Activated CD8-positive, alpha-beta memory T cell treated with anti-CD3 and anti-CD28 coated beads, Interleukin-2, amount 50 U/mL, for 4 hours (primary cell): ENCODE data around the gene PRKD3.
"Not testable (repeated sequence)": the region's sequence is repeated elsewhere in the genome, so short reads cannot be mapped to it uniquely, and the experiment has no call there.

ENCODE experiments used
- DNase-seq: peaks from one replicate; pipeline ENCODE4 v3.0.0-alpha.2; 2020

The PRKD3 gene

DNA sequence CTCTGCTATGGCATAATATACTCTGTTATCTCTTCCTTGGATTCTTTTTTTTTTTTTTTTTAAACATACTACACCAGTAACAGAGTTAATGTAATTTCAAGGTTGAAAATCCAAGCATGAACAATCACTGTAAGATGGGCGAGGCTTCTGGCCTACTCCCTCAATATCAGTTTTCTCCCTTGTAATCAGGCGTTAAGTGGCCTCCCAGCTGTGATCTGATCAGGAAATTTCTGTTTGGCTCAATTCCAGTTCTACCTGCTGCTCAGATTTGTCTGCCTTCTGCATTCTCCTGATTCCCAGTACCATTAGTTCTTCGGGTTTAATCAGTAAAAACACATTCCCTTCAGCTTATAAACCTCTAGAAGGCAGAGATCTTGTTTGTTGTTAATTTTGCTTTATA lies 18.6 kb downstream of the PRKD3 start:
- no peak for DNase-seq

DNA sequence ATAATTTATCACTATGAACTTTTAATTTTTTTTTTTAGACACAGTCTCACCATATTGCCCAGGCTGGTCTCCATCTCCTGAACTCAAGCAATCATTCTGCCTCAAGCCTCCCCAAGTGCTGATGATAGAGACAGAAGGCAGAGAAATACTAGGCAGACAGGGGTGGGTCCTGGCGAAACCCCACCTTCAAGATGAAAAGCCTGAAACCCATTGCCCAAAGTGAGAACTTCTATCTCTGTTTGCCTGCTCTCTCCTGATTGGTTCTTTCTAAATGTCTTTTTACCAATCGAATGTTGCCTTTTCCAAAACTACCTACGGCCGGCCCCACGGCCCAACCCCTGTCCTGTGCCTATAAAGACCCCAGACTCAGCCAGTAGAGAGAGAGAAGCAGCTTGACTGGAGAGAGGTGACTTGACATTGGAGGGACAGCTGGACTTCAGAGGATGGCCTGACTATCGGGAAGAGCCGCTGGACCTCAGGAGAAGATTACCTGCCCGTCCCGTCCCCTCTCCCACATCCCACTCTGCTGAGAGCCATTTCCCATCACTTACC lies 21.9 kb downstream of the PRKD3 start:
- DNase-seq, result no peak

GRCh38 chr2:37301408-37301807 lies 23.2 kb downstream of the PRKD3 start:
- DNase-seq, result no peak

DNA sequence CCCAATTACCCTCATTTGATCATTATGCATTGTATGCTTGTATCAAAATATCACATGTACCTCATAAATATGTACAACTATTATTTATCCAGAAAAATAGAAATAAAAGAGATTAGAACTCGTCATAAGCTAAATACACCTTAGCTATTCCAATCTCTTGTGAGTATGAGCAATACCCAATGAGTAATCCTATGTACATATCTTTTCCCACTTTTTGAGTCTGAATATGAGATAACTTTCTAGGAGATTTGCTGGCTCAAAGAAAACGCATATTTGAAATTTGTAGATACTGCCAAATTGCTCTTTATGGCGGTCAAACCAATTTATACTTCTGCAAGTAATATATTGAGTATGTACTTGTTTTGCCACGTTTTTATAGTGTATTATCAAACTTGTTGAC lies 24.1 kb downstream of the PRKD3 start:
- no peak for DNase-seq

DNA sequence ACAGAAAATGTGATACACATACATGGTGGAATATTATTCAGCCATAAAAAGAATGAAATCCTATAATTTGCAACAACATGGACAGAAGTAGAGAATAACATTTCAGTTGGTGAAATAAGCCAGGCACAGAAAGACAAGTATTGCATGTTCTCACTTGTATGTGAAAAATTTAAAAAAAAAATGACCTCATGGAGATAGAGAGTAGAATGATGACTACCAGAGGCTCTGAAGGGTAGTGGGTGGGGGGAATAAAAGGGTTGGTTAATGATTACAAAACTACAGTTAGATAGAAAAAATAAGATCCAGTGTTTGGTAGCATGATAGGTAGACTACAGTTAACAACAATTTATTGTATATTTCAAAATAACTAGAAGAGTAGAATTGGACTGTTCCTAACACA lies 24.5 kb downstream of the PRKD3 start:
- DNase-seq, result no peak

- no peak for DNase-seq
Observed at GRCh38 chr2:37297632-37298031, 27.0 kb downstream of the PRKD3 start.

DNA sequence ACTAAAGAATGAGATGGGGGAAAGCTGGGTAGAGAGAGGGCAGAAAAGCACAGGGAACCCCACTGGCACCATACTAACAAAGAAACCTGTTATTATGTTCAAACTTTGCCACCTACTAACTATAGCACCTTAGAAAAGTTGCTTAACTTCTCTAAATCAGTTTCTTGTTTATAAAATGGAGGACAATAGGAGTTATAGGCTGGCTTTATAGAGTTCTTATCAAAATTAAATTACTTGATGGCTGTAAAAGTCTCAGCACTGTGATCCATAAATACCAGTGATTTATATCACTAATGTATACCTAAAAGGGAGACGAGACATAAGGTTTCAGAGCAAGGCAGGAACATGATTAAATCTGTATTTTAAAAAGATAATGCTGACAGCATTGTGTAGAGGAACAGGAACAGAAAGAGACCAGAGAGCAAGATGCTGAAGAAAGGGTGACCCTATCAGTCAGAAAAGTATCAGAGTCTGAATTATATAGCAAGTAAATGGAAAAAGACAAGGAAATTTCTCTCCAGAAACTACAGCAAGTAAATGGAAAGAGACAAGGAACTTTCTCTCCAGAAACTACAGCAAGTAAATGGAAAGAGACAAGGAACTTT lies 29.1 kb downstream of the PRKD3 start:
- no peak for DNase-seq

DNA sequence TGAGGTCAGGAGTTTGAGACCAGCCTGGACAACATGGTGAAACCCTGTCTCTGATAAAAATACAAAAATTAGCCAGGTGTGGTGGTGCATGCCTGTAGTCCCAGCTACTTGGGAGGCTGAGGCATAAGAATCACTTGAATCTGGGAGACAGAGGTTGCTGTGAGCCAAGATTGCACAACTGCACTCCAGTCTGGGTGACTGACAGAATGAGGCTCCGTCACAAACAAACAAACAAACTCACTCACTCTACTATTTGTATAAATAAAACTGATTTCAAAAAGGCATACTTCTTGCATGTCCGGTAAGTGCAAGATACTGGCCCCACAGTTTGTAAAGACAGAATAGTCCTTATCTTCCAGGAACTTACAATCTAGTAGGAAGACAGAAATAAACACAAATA lies 29.8 kb downstream of the PRKD3 start:
- not testable (repeated sequence) for DNase-seq

- no peak for DNase-seq
Observed at GRCh38 chr2:37291680-37292079, 33.0 kb downstream of the PRKD3 start.

- DNase-seq, result no peak
Observed at GRCh38 chr2:37287966-37288365, 36.7 kb downstream of the PRKD3 start.

- DNase-seq, result no peak
Observed at GRCh38 chr2:37284381-37284780, 40.3 kb downstream of the PRKD3 start.

- no peak for DNase-seq
Observed at GRCh38 chr2:37283207-37283606, 41.4 kb downstream of the PRKD3 start.

DNA sequence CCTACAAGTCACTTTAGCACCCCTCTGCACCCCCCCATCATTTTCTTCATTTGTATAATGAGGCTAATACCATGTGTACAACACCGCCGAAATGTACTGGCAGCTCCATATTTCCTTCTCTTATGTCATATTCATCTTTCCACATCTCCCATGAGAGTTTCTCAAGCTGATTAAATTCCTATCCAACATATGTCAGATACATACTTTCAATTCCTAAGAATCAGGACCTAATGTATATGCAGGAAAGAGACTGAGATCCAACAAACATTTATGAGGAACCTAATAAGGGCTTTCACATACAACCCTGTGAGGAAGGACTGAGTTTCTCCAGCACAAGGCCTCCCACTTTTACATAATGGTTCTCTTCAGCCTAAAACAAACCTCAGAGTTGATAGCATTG lies 41.9 kb downstream of the PRKD3 start:
- no peak for DNase-seq

DNA sequence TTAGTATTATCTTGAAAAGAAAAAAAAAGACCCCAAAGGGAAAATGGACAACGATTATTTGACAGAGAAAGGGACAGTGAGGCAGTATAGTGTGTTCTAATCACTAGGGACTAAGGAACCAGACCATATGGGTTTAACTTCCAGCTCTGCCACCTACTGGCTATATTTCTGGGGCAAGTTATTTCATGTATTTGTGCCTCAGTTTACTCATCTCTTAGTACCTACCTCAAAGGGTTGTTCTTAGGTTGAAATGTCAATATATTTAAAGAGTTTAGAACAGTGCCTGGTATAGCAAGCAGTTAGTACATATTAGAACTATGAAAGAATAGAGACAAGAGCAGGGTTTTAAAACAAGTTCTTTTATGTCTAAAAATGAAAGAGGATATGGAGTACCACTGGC lies 42.7 kb downstream of the PRKD3 start:
- no peak for DNase-seq

- no peak for DNase-seq
Observed at GRCh38 chr2:37276291-37276690, 48.3 kb downstream of the PRKD3 start.
